Activated CD8-positive, alpha-beta T cell treated with anti-CD3 and anti-CD28 coated beads for 36 hours (primary cell): ENCODE data around the gene CRYBB3. TPM values are rescaled to one million over a fixed set of nuclear protein-coding genes. Genes with fewer than 3 reads are reported as not detected.

ENCODE experiments used
- ATAC-seq: fragments of 200-7000 bp; cut with Tn5 transposase; one replicate; pipeline ENCODE4 v1.10.0; 2021; ENCODE audit warnings: mild to moderate bottlenecking, moderate library complexity
- CTCF ChIA-PET: fragments of 350-600 bp; sonication (Branson Sonifier 250); formaldehyde crosslinking; loops from one replicate; lab custom pipeline; 2021; ENCODE audit warnings: antibody characterized with exemption; lab: Charles Lee
- POLR2A ChIA-PET: fragments of 350-600 bp; sonication (Branson Sonifier 250); formaldehyde crosslinking; loops from one replicate; lab custom pipeline; 2021; ENCODE audit warnings: antibody characterized with exemption; lab: Charles Lee
- DNase-seq: peaks from one replicate; pipeline ENCODE4 v3.0.0-alpha.2; 2020
- H3K27ac Mint-ChIP-seq: one replicate; pipeline ENCODE4 v1.8.0; 2021; ENCODE audit warnings: mild to moderate bottlenecking, mixed read lengths
- H3K27me3 Mint-ChIP-seq: one replicate; pipeline ENCODE4 v1.8.0; 2021; ENCODE audit warnings: mixed read lengths
- H3K36me3 Mint-ChIP-seq: one replicate; pipeline ENCODE4 v1.8.0; 2021; ENCODE audit warnings: low read depth, mixed read lengths
- H3K4me1 Mint-ChIP-seq: one replicate; pipeline ENCODE4 v1.8.0; 2021; ENCODE audit warnings: low read depth, mixed read lengths
- H3K4me3 Mint-ChIP-seq: one replicate; pipeline ENCODE4 v1.8.0; 2021; ENCODE audit warnings: mild to moderate bottlenecking, moderate library complexity, mixed read lengths
- H3K9me3 Mint-ChIP-seq: one replicate; pipeline ENCODE4 v1.8.0; 2021; ENCODE audit warnings: mixed read lengths
- CTCF ChIP-seq: fragments of 200-600 bp; IDR thresholded peaks from one replicate; pipeline ENCODE4 v1.8.0; 2022; ENCODE audit warnings: antibody characterized with exemption, mild to moderate bottlenecking
- intact Hi-C: fragments of 100-400 bp; cut with micrococcal nuclease; formaldehyde crosslinking; loops from one replicate; pipeline ENCODE4 v1.10.0; 2022
- total RNA-seq, 2 experiments: library from RNA; stranded (reverse); gene quantifications; one replicate each; pipeline ENCODE4 v1.2.3, GENCODE V29; 2021

CRYBB3 gene
- total RNA-seq, 2 experiments from 2014 or later: not detected

GRCh38 chr22:25174888-25175411, 24.7 kb upstream of the CRYBB3 start:
- no peak overlapping the region for H3K4me3 Mint-ChIP-seq
- ChIA-PET CTCF (no interaction called here), POLR2A (no interaction called here)
- intact Hi-C loops: loop anchor here (10.0 kb wide), 1 partner anchor 100 kb away; no protein-coding TSS in a partner anchor
- peaks cover 5% of the 10 kb centered on the region for H3K9me3 Mint-ChIP-seq
- H3K27me3 Mint-ChIP-seq: no peaks in the 10 kb centered on the region
- H3K36me3 Mint-ChIP-seq: peaks cover 15% of the 10 kb centered on the region
- no peak for DNase-seq
- H3K4me1 Mint-ChIP-seq: no peaks in the 10 kb centered on the region
- H3K27ac Mint-ChIP-seq: no peak overlapping the region
- TF ChIP-seq CTCF: no peak
- ATAC-seq: no peak

- Mint-ChIP-seq H3K27ac (no peak overlapping the region), H3K4me1 (no peaks in the 10 kb centered on the region), H3K36me3 (peaks cover 16% of the 10 kb centered on the region), H3K27me3 (no peaks in the 10 kb centered on the region), H3K9me3 (peaks cover 6% of the 10 kb centered on the region), H3K4me3 (no peak overlapping the region)
- ATAC-seq (no peak), DNase-seq (no peak)
- TF ChIP-seq CTCF: no peak
- intact Hi-C loops: loop anchor here (10.0 kb wide), 1 partner anchor 101 kb away; no protein-coding TSS in a partner anchor
- POLR2A ChIA-PET: no interaction called here
- CTCF ChIA-PET: interaction anchor here (0.8 to 1.2 kb wide), 2 partner anchors 26 to 127 kb away, joined by 3 to 5 read pairs; no protein-coding TSS in a partner anchor
Measured at GRCh38 chr22:25176175-25176574, 23.5 kb upstream of the CRYBB3 start.

GRCh38 chr22:25176799-25177198, 22.9 kb upstream of the CRYBB3 start:
- H3K36me3 Mint-ChIP-seq: peaks cover 16% of the 10 kb centered on the region
- peaks cover 6% of the 10 kb centered on the region for H3K9me3 Mint-ChIP-seq
- no peak for ATAC-seq
- no peak overlapping the region for H3K27ac Mint-ChIP-seq
- H3K27me3 Mint-ChIP-seq: no peaks in the 10 kb centered on the region
- ChIA-PET POLR2A (no interaction called here), CTCF (interaction anchor here (0.8 to 1.2 kb wide), 2 partner anchors 25 to 127 kb away, joined by 3 to 5 read pairs; no protein-coding TSS in a partner anchor)
- intact Hi-C loops: loop anchor here (10.0 kb wide), 1 partner anchor 102 kb away; no protein-coding TSS in a partner anchor
- no peak for DNase-seq
- no peaks in the 10 kb centered on the region for H3K4me1 Mint-ChIP-seq
- H3K4me3 Mint-ChIP-seq: no peak overlapping the region
- no peak for TF ChIP-seq CTCF

GRCh38 chr22:25177226-25177625, 22.4 kb upstream of the CRYBB3 start:
- POLR2A ChIA-PET: no interaction called here
- no peaks in the 10 kb centered on the region for H3K27me3 Mint-ChIP-seq
- CTCF ChIA-PET: interaction anchor here (1.2 kb wide), 1 partner anchor 25 kb away, joined by 5 read pairs; no protein-coding TSS in a partner anchor

More at GRCh38 chr22:25177226-25177625, 22.4 kb upstream of the CRYBB3 start:
- no peak for TF ChIP-seq CTCF
- no peaks in the 10 kb centered on the region for H3K4me1 Mint-ChIP-seq
- no peak overlapping the region for H3K27ac Mint-ChIP-seq
- intact Hi-C loops: loop anchor here (10.0 kb wide), 1 partner anchor 102 kb away; no protein-coding TSS in a partner anchor
- no peak for ATAC-seq
- H3K9me3 Mint-ChIP-seq: peaks cover 6% of the 10 kb centered on the region
- DNase-seq: no peak
- no peak overlapping the region for H3K4me3 Mint-ChIP-seq
- H3K36me3 Mint-ChIP-seq: peaks cover 16% of the 10 kb centered on the region
